Astrocyte (in vitro differentiated cells and primary cell): ENCODE results near the gene FAM98B. TPM values are rescaled to one million over a fixed set of nuclear protein-coding genes. Genes with fewer than 3 reads are reported as not detected.
A peak's percentile ranks its signal among the peaks of the same experiment; 100 is the strongest.

Source experiments
- DNase-seq: peaks from one replicate; pipeline ENCODE4 v3.0.0-alpha.2; 2010; ENCODE audit warnings: low read depth
- FAIRE-seq: peaks from 2 replicates; lab custom pipeline; 2011; peaks lifted over from hg19 to GRCh38; lab: Jason Lieb, UNC
- H2AFZ ChIP-seq: 2 replicates; pipeline ENCODE4 v1.6.0; 2012; ENCODE audit warnings: low read depth, low read length, inconsistent platforms
- H3K27ac ChIP-seq: 2 replicates; pipeline ENCODE4 v1.5.1; 2011; ENCODE audit warnings: low read depth, low read length, inconsistent platforms
- H3K27me3 ChIP-seq: 2 replicates; pipeline ENCODE4 v1.6.0; 2011; ENCODE audit warnings: low read length, inconsistent platforms; ENCODE audit not compliant: insufficient read depth
- H3K36me3 ChIP-seq: 2 replicates; pipeline ENCODE4 v1.5.1; 2011; ENCODE audit warnings: low read length, inconsistent platforms; ENCODE audit not compliant: insufficient read depth
- H3K4me1 ChIP-seq: 2 replicates; pipeline ENCODE4 v1.5.1; 2011; ENCODE audit warnings: low read length, inconsistent platforms; ENCODE audit not compliant: insufficient read depth
- H3K4me2 ChIP-seq: 2 replicates; pipeline ENCODE4 v1.6.0; 2012; ENCODE audit warnings: low read length, inconsistent platforms
- H3K4me3 ChIP-seq: 2 replicates; pipeline ENCODE4 v1.5.1; 2011; ENCODE audit warnings: low read depth, mild to moderate bottlenecking, low read length, inconsistent platforms; ENCODE audit not compliant: insufficient read depth
- H3K79me2 ChIP-seq: 2 replicates; pipeline ENCODE4 v1.6.0; 2012; ENCODE audit warnings: mild to moderate bottlenecking, low read length, inconsistent platforms; ENCODE audit not compliant: insufficient read depth
- H3K9ac ChIP-seq: 2 replicates; pipeline ENCODE4 v1.6.0; 2012; ENCODE audit warnings: mild to moderate bottlenecking, low read length, inconsistent platforms
- H3K9me3 ChIP-seq: 2 replicates; pipeline ENCODE4 v1.5.1; 2012; ENCODE audit warnings: low read depth, mild to moderate bottlenecking, low read length, inconsistent platforms; ENCODE audit not compliant: insufficient read depth
- H4K20me1 ChIP-seq: 2 replicates; pipeline ENCODE4 v1.6.0; 2012; ENCODE audit warnings: low read length, inconsistent platforms; ENCODE audit not compliant: insufficient read depth
- H3K27ac Mint-ChIP-seq: one replicate; pipeline ENCODE4 v1.8.0; 2021; ENCODE audit warnings: mild to moderate bottlenecking, mixed read lengths; ENCODE audit not compliant: unreplicated experiment
- H3K27me3 Mint-ChIP-seq: one replicate; pipeline ENCODE4 v1.8.0; 2021; ENCODE audit warnings: low read depth, mixed read lengths; ENCODE audit not compliant: unreplicated experiment
- H3K36me3 Mint-ChIP-seq: one replicate; pipeline ENCODE4 v1.8.0; 2021; ENCODE audit warnings: low read depth, mixed read lengths; ENCODE audit not compliant: unreplicated experiment
- H3K4me1 Mint-ChIP-seq: one replicate; pipeline ENCODE4 v1.8.0; 2021; ENCODE audit warnings: low read depth, mixed read lengths; ENCODE audit not compliant: unreplicated experiment
- H3K4me3 Mint-ChIP-seq: one replicate; pipeline ENCODE4 v1.8.0; 2021; ENCODE audit warnings: mild to moderate bottlenecking, moderate library complexity, mixed read lengths; ENCODE audit not compliant: unreplicated experiment
- H3K9me3 Mint-ChIP-seq: one replicate; pipeline ENCODE4 v1.8.0; 2021; ENCODE audit warnings: mild to moderate bottlenecking, mixed read lengths; ENCODE audit not compliant: unreplicated experiment
- EZH2 ChIP-seq: IDR thresholded peaks from 2 replicates; pipeline ENCODE4 v1.6.1; 2012; ENCODE audit warnings: mild to moderate bottlenecking, low read length, inconsistent platforms; ENCODE audit not compliant: insufficient read depth
- total RNA-seq: library from RNA; stranded (reverse); gene quantifications from 2 replicates; pipeline ENCODE4 v1.2.1, GENCODE V29; 2021
- TF ChIP-seq, protein P1 (sequence below): IDR thresholded peaks from 2 replicates; pipeline ENCODE4 v1.5.1; 2011; ENCODE audit warnings: low read depth, mild to moderate bottlenecking, inconsistent platforms, low read length, moderate library complexity; ENCODE audit not compliant: insufficient read depth

The FAM98B gene
- total RNA-seq, 1 donor from 2014 or later, result 21.6 TPM

DNA sequence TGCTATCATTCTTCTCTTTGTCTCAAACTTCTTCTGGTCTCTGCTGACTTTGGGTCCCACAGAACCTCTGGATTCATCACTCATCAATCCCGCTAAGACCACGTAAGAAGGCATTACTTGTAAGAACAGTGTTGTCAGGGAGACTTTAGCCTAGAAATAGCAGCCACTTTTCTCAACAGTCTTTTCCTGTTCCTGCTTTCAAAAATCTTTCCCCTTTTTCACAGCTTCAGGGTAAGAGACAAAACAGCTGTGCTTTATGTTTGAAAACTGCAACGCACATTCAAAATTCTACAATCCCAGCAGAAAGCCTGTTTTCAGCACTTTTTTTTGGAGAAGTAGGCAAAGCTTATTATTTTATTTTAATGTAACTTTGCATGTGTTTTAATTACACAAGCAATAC lies 42.0 kb upstream of the FAM98B start:
- Histone ChIP-seq H3K27ac (no peak overlapping the region), H3K4me2 (no peak overlapping the region), H2AFZ (no peak overlapping the region), H3K9me3 (no peaks in the 10 kb centered on the region), H3K4me3 (no peak overlapping the region), H3K36me3 (no peaks in the 10 kb centered on the region), H3K9ac (no peak overlapping the region), H4K20me1 (no peaks in the 10 kb centered on the region), H3K4me1 (no peaks in the 10 kb centered on the region), H3K79me2 (no peaks in the 10 kb centered on the region), H3K27me3 (no peaks in the 10 kb centered on the region)
- Mint-ChIP-seq H3K27me3 (peaks cover 1% of the 10 kb centered on the region), H3K36me3 (no peaks in the 10 kb centered on the region), H3K4me1 (peaks cover 2% of the 10 kb centered on the region), H3K4me3 (no peak overlapping the region), H3K9me3 (no peaks in the 10 kb centered on the region), H3K27ac (no peak overlapping the region)
- no peak for FAIRE-seq
- no peak for DNase-seq
- TF ChIP-seq, protein P1, sequence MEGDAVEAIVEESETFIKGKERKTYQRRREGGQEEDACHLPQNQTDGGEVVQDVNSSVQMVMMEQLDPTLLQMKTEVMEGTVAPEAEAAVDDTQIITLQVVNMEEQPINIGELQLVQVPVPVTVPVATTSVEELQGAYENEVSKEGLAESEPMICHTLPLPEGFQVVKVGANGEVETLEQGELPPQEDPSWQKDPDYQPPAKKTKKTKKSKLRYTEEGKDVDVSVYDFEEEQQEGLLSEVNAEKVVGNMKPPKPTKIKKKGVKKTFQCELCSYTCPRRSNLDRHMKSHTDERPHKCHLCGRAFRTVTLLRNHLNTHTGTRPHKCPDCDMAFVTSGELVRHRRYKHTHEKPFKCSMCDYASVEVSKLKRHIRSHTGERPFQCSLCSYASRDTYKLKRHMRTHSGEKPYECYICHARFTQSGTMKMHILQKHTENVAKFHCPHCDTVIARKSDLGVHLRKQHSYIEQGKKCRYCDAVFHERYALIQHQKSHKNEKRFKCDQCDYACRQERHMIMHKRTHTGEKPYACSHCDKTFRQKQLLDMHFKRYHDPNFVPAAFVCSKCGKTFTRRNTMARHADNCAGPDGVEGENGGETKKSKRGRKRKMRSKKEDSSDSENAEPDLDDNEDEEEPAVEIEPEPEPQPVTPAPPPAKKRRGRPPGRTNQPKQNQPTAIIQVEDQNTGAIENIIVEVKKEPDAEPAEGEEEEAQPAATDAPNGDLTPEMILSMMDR, result no peak
- no peak for TF ChIP-seq EZH2

DNA sequence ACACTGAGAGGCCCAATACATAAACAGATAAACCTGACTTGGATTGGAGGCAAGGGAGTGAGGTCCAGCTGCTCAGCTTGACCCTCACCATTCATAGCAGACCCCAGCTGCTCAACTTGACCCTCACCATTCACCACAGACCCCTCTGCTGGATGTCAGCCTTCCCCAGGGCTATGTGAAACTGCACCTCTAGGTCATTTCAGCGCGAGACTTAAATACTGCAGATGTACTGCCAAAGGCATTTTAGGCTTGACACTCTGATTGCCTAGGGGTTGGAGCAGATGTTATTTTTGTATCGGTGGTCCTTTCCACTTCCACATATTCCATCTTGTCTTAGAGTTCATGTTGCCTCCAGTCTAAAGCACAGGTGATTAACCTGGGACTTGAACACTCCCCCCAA lies 41.5 kb upstream of the FAM98B start:
- H4K20me1 ChIP-seq, result no peaks in the 10 kb centered on the region
- no peaks in the 10 kb centered on the region for H3K79me2 ChIP-seq
- no peaks in the 10 kb centered on the region for H3K36me3 ChIP-seq
- H3K9ac ChIP-seq, result no peak overlapping the region
- no peak overlapping the region for H3K4me2 ChIP-seq
- no peak for TF ChIP-seq EZH2
- TF ChIP-seq, protein P1, result no peak
- DNase-seq, result no peak
- Mint-ChIP-seq H3K27ac (no peak overlapping the region), H3K4me1 (peaks cover 2% of the 10 kb centered on the region), H3K27me3 (peaks cover 3% of the 10 kb centered on the region), H3K4me3 (no peak overlapping the region), H3K36me3 (no peaks in the 10 kb centered on the region), H3K9me3 (no peaks in the 10 kb centered on the region)
- no peaks in the 10 kb centered on the region for H3K4me1 ChIP-seq
- H3K27ac ChIP-seq, result no peak overlapping the region
- no peak overlapping the region for H3K4me3 ChIP-seq
- H3K27me3 ChIP-seq, result peaks cover 2% of the 10 kb centered on the region
- no peak overlapping the region for H2AFZ ChIP-seq
- no peaks in the 10 kb centered on the region for H3K9me3 ChIP-seq
- no peak for FAIRE-seq

DNA sequence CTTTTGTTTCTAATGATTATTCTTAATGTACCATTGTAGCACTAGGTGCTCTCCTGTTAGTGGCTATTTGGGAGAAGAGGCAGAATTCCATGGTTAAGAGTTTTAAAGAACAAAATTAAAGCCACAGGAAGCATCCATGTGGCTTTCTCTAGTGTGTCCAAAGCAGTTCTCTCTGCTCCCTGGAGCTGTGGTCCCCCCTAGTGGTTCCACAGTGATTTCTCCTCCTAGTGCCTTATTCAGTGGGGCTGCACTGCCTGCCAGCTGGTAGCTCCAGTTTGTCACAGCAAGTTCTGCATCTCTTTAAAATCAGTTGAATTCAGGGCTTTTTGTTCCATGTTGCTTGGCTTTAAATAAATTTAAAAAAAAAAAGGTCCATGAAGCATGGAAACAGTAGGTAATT lies 39.6 kb upstream of the FAM98B start:
- H3K27me3 ChIP-seq, result peaks cover 8% of the 10 kb centered on the region
- H3K36me3 Mint-ChIP-seq, result no peaks in the 10 kb centered on the region
- no peak overlapping the region for H3K4me2 ChIP-seq
- H2AFZ ChIP-seq, result no peak overlapping the region
- no peaks in the 10 kb centered on the region for H3K36me3 ChIP-seq
- no peaks in the 10 kb centered on the region for H3K9me3 ChIP-seq
- no peaks in the 10 kb centered on the region for H3K4me1 Mint-ChIP-seq
- no peaks in the 10 kb centered on the region for H3K79me2 ChIP-seq
- no peak overlapping the region for H3K27ac Mint-ChIP-seq
- H3K4me3 ChIP-seq, result no peak overlapping the region
- peaks cover 8% of the 10 kb centered on the region for H3K27me3 Mint-ChIP-seq
- no peak overlapping the region for H3K9ac ChIP-seq
- DNase-seq (peak; percentile 52), FAIRE-seq (peak; percentile 96)
- H3K4me3 Mint-ChIP-seq, result no peak overlapping the region
- no peak overlapping the region for H3K27ac ChIP-seq
- TF ChIP-seq, protein P1, result peak; percentile 73
- no peak for TF ChIP-seq EZH2
- no peaks in the 10 kb centered on the region for H3K9me3 Mint-ChIP-seq
- no peaks in the 10 kb centered on the region for H3K4me1 ChIP-seq
- no peaks in the 10 kb centered on the region for H4K20me1 ChIP-seq
